HG03175 (cell line): Measurements from ENCODE around the gene PYGB.
"Not testable (repeated sequence)": the region's sequence is repeated elsewhere in the genome, so short reads cannot be mapped to it uniquely, and the experiment has no call there.

Experiments used
- ATAC-seq: cut with Tn5 transposase; IDR thresholded peaks from one replicate; pipeline ENCODE4 v1.9.1; 2021; ENCODE audit warnings: mild to moderate bottlenecking, moderate library complexity; ENCODE audit not compliant: unreplicated experiment

PYGB gene

DNA sequence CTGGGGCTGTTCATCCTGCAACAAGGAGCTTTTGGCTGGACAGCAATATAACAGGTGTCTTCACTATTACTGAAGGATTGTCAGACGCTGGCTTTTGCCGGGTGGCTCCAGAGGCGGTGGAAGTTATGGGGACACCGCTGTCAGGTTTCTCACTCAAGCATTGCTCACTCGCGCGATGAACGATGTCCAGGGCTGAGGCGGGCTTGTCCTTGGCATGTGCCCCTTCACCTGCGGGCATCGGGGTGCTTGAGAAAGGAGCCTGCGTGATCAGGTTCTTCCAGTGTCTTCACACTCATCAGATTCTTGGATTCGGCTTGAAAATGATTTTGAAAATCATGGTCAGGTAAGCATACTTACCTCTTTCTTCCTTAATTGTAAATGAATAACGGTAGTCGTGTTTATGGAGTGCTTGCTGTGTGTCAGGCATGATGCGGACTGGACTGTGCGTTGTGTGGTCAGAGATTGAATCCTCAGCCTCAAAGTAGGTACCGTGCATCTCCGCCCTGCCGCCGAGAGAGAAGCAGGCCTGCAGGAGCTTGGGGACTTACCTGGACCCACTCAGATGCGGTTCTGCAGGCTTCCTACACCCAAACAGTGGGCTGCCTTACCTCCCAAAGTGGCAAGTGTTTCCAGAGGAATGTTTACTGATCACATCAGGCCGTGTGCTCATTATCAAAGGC is 18.3 kb upstream of the PYGB start:
- ATAC-seq: no peak

GRCh38 chr20:25230166-25230831 is 17.6 kb upstream of the PYGB start:
- peak; percentile 56 for ATAC-seq

- ATAC-seq: no peak
These were observed 14.7 kb upstream of the PYGB start for GRCh38 chr20:25233016-25233772.

DNA sequence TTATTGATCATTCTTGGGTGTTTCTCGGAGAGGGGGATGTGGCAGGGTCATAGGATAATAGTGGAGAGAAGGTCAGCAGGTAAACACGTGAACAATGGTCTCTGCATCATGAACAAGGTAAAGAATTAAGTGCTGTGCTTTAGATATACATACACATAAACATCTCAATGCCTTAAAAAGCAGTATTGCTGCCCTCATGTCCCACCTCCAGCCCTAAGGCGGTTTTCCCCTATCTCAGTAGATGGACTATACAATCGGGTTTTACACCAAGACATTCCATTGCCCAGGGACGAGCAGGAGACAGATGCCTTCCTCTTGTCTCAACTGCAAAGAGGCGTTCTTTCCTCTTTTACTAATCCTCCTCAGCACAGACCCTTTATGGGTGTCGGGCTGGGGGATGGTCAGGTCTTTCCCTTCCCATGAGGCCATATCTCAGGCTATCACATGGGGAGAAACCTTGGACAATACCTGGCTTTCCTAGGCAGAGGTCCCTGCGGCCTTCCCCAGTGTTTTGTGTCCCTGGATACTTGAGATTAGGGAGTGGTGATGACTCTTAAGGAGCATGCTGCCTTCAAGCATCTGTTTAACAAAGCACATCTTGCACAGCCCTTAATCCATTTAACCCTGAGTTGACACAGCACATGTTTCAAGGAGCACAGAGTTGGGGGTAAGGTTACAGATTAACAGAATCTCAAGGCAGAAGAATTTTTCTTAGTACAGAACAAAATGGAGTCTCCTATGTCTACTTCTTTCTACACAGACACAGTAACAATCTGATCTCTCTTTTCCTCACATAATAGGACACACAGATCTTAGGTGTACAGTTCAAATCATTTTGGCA is 13.7 kb upstream of the PYGB start:
- not testable (repeated sequence) for ATAC-seq

GRCh38 chr20:25236450-25237304 is 11.2 kb upstream of the PYGB start:
- ATAC-seq: no peak

- ATAC-seq: peak; percentile 49
These were observed 10.1 kb upstream of the PYGB start for GRCh38 chr20:25237610-25238318.

GRCh38 chr20:25238319-25239037 is 9.4 kb upstream of the PYGB start:
- ATAC-seq: no peak

GRCh38 chr20:25239387-25240370 is 8.2 kb upstream of the PYGB start:
- ATAC-seq: peak; percentile 57

DNA sequence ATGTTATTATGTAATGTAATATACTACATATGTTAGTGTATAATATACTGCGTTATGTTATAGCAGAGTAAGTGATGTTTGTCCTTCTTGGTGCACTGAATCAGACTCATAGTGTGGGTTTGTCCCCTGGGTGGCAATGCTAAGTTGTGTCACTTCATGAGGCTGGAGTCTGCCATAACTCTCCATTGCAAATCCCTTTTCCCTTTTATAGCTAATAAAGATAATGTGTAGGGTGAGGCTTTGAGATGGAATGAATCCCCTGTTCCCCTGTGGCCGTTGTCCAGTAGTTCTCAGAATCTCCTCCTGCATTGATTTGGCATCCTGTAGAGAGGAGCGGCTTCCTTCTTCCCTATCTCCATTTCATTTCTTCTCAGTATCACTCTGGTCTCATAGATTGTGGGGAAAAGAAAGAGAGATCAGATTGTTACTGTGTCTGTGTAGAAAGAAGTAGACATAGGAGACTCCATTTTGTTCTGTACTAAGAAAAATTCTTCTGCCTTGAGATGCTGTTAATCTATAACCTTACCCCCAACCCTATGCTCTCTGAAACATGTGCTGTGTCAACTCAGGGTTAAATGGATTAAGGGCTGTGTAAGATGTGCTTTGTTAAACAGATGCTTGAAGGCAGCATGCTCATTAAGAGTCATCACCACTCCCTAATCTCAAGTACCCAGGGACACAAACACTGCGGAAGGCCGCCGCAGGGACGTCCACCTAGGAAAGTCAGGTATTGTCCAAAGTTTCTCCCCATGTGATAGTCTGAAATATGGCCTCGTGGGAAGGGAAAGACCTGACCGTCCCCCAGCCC is 6.8 kb upstream of the PYGB start:
- ATAC-seq: not testable (repeated sequence)

DNA sequence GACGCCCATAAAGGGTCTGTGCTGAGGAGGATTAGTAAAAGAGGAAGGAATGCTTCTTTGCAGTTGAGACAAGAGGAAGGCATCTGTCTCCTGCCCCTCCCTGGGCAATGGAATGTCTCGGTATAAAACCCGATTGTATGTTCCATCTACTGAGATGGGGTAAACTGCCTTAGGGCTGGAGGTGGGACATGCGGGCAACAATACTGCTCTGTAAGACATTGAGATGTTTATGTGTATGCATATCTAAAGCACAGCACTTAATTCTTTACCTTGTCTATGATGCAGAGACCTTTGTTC is 6.3 kb upstream of the PYGB start:
- not testable (repeated sequence) for ATAC-seq

DNA sequence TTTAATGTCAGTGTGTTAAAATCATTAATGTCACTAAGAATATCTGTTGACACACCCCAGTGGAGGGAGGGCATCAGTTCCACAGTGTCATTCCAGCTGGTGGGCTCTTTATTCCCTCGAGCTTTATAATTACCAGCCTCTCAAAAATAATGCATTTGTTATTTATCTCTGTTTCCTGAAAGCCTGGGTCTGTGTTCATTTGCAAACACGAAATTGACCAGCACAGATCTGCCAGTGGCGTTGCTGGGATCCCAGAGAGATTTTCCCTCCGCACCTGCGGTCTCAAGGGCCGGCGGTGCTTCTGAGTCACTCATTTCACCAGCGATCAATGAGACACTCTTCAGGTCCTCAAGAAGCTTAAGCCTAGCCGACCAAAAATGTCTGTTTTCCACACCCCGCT is 5.7 kb upstream of the PYGB start:
- ATAC-seq: no peak

GRCh38 chr20:25243416-25243979 is 4.4 kb upstream of the PYGB start:
- no peak for ATAC-seq

- no peak for ATAC-seq
These were observed 2.9 kb upstream of the PYGB start for GRCh38 chr20:25244976-25245375.

DNA sequence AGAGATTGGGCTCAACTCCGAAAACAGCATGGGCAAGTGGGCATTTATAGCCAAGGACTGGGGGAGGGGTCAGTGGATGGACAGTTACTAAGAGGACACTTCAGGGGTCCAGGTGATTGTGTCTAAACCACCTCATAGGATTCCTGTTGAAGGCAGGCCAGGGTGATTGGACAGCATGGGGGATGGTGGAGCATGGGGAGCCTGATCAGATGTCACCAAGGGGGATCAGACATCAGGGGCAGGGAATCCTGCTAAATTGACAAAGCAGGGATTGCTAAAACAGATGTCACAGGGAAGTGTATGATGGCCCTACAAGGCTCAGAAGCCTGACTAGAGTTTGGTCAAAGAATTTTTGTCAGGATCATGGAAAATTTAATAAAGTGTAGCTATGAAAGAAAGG is 2.4 kb upstream of the PYGB start:
- no peak for ATAC-seq

DNA sequence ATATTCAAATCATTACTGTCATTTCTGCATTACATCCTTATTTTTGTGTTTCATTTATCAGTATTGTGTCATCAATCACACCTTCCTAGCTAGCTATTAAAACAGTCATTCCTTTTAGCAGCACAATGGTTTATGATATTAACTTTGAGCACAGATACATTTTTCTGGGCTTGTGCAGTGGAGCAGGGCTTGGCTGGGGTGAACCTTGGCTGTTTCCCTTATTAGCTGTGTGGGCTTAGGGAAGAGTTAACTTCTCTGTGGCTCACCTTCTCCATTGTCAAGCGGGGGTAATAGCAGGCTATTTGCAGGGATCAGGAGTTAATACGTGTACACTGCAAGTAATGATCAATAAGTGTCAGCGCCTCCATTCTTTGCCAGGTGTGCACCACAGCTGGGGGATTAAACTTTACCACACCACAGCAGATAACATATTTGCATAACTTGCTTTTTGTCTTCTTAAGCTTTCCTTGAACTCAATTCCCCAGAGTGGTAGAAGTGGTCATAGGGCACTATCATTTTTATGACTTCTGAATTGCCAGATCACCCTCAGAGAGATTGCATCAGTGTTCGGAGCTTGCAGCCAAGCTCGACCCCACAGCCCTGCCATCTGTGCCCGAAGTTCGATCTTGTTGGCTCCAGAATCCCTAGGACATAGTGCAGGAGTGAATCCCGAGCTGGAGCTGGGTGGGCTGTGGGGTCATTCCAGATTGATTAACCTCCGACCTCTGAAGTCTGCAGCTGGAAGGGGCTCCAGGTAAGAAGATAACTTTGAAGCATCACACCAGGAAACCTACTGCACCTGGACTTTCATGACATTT is 1.5 kb upstream of the PYGB start:
- no peak for ATAC-seq

GRCh38 chr20:25247000-25247517 is 826 bp upstream of the PYGB start:
- peak; percentile 0 for ATAC-seq
